ENCODE data around the gene PUM2. TPM values are rescaled to one million over a fixed set of nuclear protein-coding genes. Genes with fewer than 3 reads are reported as not detected.

The PUM2 gene
- total RNA-seq, 1 experiment from 2014 or later = 96.8 TPM

- Mint-ChIP-seq H3K36me3 (ENCODE audit: insufficient read depth, unreplicated experiment) (peaks cover 68% of the 10 kb centered on the region), H3K27ac (ENCODE audit: unreplicated experiment) (no peak overlapping the region), H3K9me3 (ENCODE audit: low read depth, unreplicated experiment) (no peaks in the 10 kb centered on the region), H3K4me1 (ENCODE audit: low read depth, unreplicated experiment) (peaks cover 37% of the 10 kb centered on the region), H3K27me3 (ENCODE audit: unreplicated experiment) (no peaks in the 10 kb centered on the region), H3K4me3 (ENCODE audit: low read depth, unreplicated experiment) (no peak overlapping the region)
- no peak for TF ChIP-seq CTCF (IDR thresholded peaks at IDR 0.05; ENCODE audit: unreplicated experiment)
- DNase-seq = no peak
- no TSS peak for BruUV-seq (replicated peaks)
- CTCF ChIA-PET = interaction anchor here (1.0 kb wide), 1 partner anchor 28 kb away, joined by 3 read pairs; no protein-coding TSS in a partner anchor
- intact Hi-C loops (cut with micrococcal nuclease; ENCODE audit: unreplicated experiment) = no loop called here
Observed at GRCh38 chr2:20322527-20323300, 27.9 kb downstream of the PUM2 start.

GRCh38 chr2:20317690-20318089 lies 33.0 kb downstream of the PUM2 start:
- peaks cover 79% of the 10 kb centered on the region for H3K36me3 Mint-ChIP-seq (ENCODE audit: insufficient read depth, unreplicated experiment)
- no peak overlapping the region for H3K4me3 Mint-ChIP-seq (ENCODE audit: low read depth, unreplicated experiment)
- peaks cover 18% of the 10 kb centered on the region for H3K4me1 Mint-ChIP-seq (ENCODE audit: low read depth, unreplicated experiment)
- intact Hi-C loops (cut with micrococcal nuclease; ENCODE audit: unreplicated experiment) = no loop called here
- CTCF ChIA-PET = interaction anchor here (0.7 to 0.8 kb wide), 2 partner anchors 13 to 284 kb away, joined by 3 read pairs; no protein-coding TSS in a partner anchor
- no peak for TF ChIP-seq CTCF (IDR thresholded peaks at IDR 0.05; ENCODE audit: unreplicated experiment)
- no peak overlapping the region for H3K27ac Mint-ChIP-seq (ENCODE audit: unreplicated experiment)
- no peak for DNase-seq
- BruUV-seq (replicated peaks) = no TSS peak
- no peaks in the 10 kb centered on the region for H3K9me3 Mint-ChIP-seq (ENCODE audit: low read depth, unreplicated experiment)
- H3K27me3 Mint-ChIP-seq (ENCODE audit: unreplicated experiment) = no peaks in the 10 kb centered on the region

- DNase-seq = no peak
- no peaks in the 10 kb centered on the region for H3K9me3 Mint-ChIP-seq (ENCODE audit: low read depth, unreplicated experiment)
- H3K27ac Mint-ChIP-seq (ENCODE audit: unreplicated experiment) = no peak overlapping the region
- BruUV-seq (replicated peaks) = no TSS peak
- CTCF ChIA-PET = interaction anchor here (0.8 kb wide), 1 partner anchor 13 kb away, joined by 3 read pairs; no protein-coding TSS in a partner anchor
- intact Hi-C loops (cut with micrococcal nuclease; ENCODE audit: unreplicated experiment) = no loop called here
- H3K27me3 Mint-ChIP-seq (ENCODE audit: unreplicated experiment) = no peaks in the 10 kb centered on the region
- peaks cover 78% of the 10 kb centered on the region for H3K36me3 Mint-ChIP-seq (ENCODE audit: insufficient read depth, unreplicated experiment)
- H3K4me1 Mint-ChIP-seq (ENCODE audit: low read depth, unreplicated experiment) = peaks cover 18% of the 10 kb centered on the region
- no peak for TF ChIP-seq CTCF (IDR thresholded peaks at IDR 0.05; ENCODE audit: unreplicated experiment)
- H3K4me3 Mint-ChIP-seq (ENCODE audit: low read depth, unreplicated experiment) = no peak overlapping the region
Observed at GRCh38 chr2:20317197-20317596, 33.4 kb downstream of the PUM2 start.

- H3K9me3 Mint-ChIP-seq (ENCODE audit: low read depth, unreplicated experiment) = no peaks in the 10 kb centered on the region
- DNase-seq = no peak
- H3K4me3 Mint-ChIP-seq (ENCODE audit: low read depth, unreplicated experiment) = no peak overlapping the region
- H3K4me1 Mint-ChIP-seq (ENCODE audit: low read depth, unreplicated experiment) = peaks cover 8% of the 10 kb centered on the region
- intact Hi-C loops (cut with micrococcal nuclease; ENCODE audit: unreplicated experiment) = no loop called here
- CTCF ChIA-PET = interaction anchor here (0.6 to 1.3 kb wide), 3 partner anchors 11 to 301 kb away, joined by 3 read pairs; no protein-coding TSS in a partner anchor
- BruUV-seq (replicated peaks) = no TSS peak
- H3K27me3 Mint-ChIP-seq (ENCODE audit: unreplicated experiment) = no peaks in the 10 kb centered on the region
- no peak for TF ChIP-seq CTCF (IDR thresholded peaks at IDR 0.05; ENCODE audit: unreplicated experiment)
- no peak overlapping the region for H3K27ac Mint-ChIP-seq (ENCODE audit: unreplicated experiment)
- H3K36me3 Mint-ChIP-seq (ENCODE audit: insufficient read depth, unreplicated experiment) = peaks cover 67% of the 10 kb centered on the region
Observed at GRCh38 chr2:20314562-20315501, 35.8 kb downstream of the PUM2 start.
